Measurements from ENCODE around the gene SOX9.

GRCh38 chr17:72125226-72125651, 4.4 kb downstream of the SOX9 start:
- TF ChIP-seq POLR2A (IDR thresholded peaks at IDR 0.05; ENCODE audit: low read length) (no peak), GATA1 (IDR thresholded peaks at IDR 0.05; ENCODE audit: low read depth, low read length) (no peak)
